Measurements from ENCODE around the gene CNOT6.
"Not testable (repeated sequence)": the region's sequence is repeated elsewhere in the genome, so short reads cannot be mapped to it uniquely, and the experiment has no call there.

The CNOT6 gene

GRCh38 chr5:180494060-180494509 lies at the start of gene CNOT6:
CNOT6 (plus strand) TSS chr5:180494379; CDS start chr5:180529277, 34,898 bp downstream.
- Histone ChIP-seq H3K9ac (ENCODE audit: low read length) (peak within 1 kb of the TSS; percentile 62), H3K36me3 (ENCODE audit: control insufficient read depth, insufficient read depth, low read length) (no peaks in the 10 kb centered on the region), H3K4me3 (ENCODE audit: low read length) (peak within 1 kb of the TSS; percentile 84), H3K4me1 (ENCODE audit: control insufficient read depth, insufficient read depth, low read length) (peaks cover 7% of the 10 kb centered on the region), H3K27me3 (ENCODE audit: control insufficient read depth, insufficient read depth, low read length) (no peaks in the 10 kb centered on the region), H3K27ac (ENCODE audit: low read depth, low read length) (peak within 1 kb of the TSS; percentile 86)

GRCh38 chr5:180454752-180455151 lies 39.4 kb upstream of the CNOT6 start:
- Histone ChIP-seq H3K9ac (ENCODE audit: low read length) (no peak overlapping the region), H3K27ac (ENCODE audit: low read depth, low read length) (no peak overlapping the region), H3K36me3 (ENCODE audit: control insufficient read depth, insufficient read depth, low read length) (no peaks in the 10 kb centered on the region), H3K4me1 (ENCODE audit: control insufficient read depth, insufficient read depth, low read length) (no peaks in the 10 kb centered on the region), H3K27me3 (ENCODE audit: control insufficient read depth, insufficient read depth, low read length) (no peaks in the 10 kb centered on the region), H3K4me3 (ENCODE audit: low read length) (no peak overlapping the region)

- no peak overlapping the region for H3K27ac ChIP-seq (ENCODE audit: low read depth, low read length)
- H3K4me3 ChIP-seq (ENCODE audit: low read length): no peak overlapping the region
- no peaks in the 10 kb centered on the region for H3K4me1 ChIP-seq (ENCODE audit: control insufficient read depth, insufficient read depth, low read length)
- H3K27me3 ChIP-seq (ENCODE audit: control insufficient read depth, insufficient read depth, low read length): no peaks in the 10 kb centered on the region
- no peaks in the 10 kb centered on the region for H3K36me3 ChIP-seq (ENCODE audit: control insufficient read depth, insufficient read depth, low read length)
- H3K9ac ChIP-seq (ENCODE audit: low read length): no peak overlapping the region
These were observed 38.3 kb upstream of the CNOT6 start for GRCh38 chr5:180455872-180456271.

GRCh38 chr5:180456792-180457191 lies 37.4 kb upstream of the CNOT6 start:
- no peak overlapping the region for H3K27ac ChIP-seq (ENCODE audit: low read depth, low read length)
- no peak overlapping the region for H3K4me3 ChIP-seq (ENCODE audit: low read length)
- no peaks in the 10 kb centered on the region for H3K27me3 ChIP-seq (ENCODE audit: control insufficient read depth, insufficient read depth, low read length)
- no peaks in the 10 kb centered on the region for H3K4me1 ChIP-seq (ENCODE audit: control insufficient read depth, insufficient read depth, low read length)
- H3K36me3 ChIP-seq (ENCODE audit: control insufficient read depth, insufficient read depth, low read length): no peaks in the 10 kb centered on the region
- no peak overlapping the region for H3K9ac ChIP-seq (ENCODE audit: low read length)

GRCh38 chr5:180458852-180459673 lies 35.1 kb upstream of the CNOT6 start:
- H3K36me3 ChIP-seq (ENCODE audit: control insufficient read depth, insufficient read depth, low read length); H3K9ac ChIP-seq (ENCODE audit: low read length); H3K4me1 ChIP-seq (ENCODE audit: control insufficient read depth, insufficient read depth, low read length); H3K27me3 ChIP-seq (ENCODE audit: control insufficient read depth, insufficient read depth, low read length); H3K27ac ChIP-seq (ENCODE audit: low read depth, low read length); H3K4me3 ChIP-seq (ENCODE audit: low read length): not testable (repeated sequence)

GRCh38 chr5:180459674-180460142 lies 34.5 kb upstream of the CNOT6 start:
- not testable (repeated sequence) for H3K27ac ChIP-seq (ENCODE audit: low read depth, low read length); H3K4me3 ChIP-seq (ENCODE audit: low read length); H3K9ac ChIP-seq (ENCODE audit: low read length); H3K27me3 ChIP-seq (ENCODE audit: control insufficient read depth, insufficient read depth, low read length); H3K4me1 ChIP-seq (ENCODE audit: control insufficient read depth, insufficient read depth, low read length); H3K36me3 ChIP-seq (ENCODE audit: control insufficient read depth, insufficient read depth, low read length)

- no peaks in the 10 kb centered on the region for H3K27me3 ChIP-seq (ENCODE audit: control insufficient read depth, insufficient read depth, low read length)
- no peaks in the 10 kb centered on the region for H3K4me1 ChIP-seq (ENCODE audit: control insufficient read depth, insufficient read depth, low read length)
- H3K36me3 ChIP-seq (ENCODE audit: control insufficient read depth, insufficient read depth, low read length): no peaks in the 10 kb centered on the region
- no peak overlapping the region for H3K9ac ChIP-seq (ENCODE audit: low read length)
- H3K27ac ChIP-seq (ENCODE audit: low read depth, low read length): no peak overlapping the region
- H3K4me3 ChIP-seq (ENCODE audit: low read length): no peak overlapping the region
These were observed 33.3 kb upstream of the CNOT6 start for GRCh38 chr5:180460834-180461233.

GRCh38 chr5:180461303-180461702 lies 32.9 kb upstream of the CNOT6 start:
- H3K36me3 ChIP-seq (ENCODE audit: control insufficient read depth, insufficient read depth, low read length): no peaks in the 10 kb centered on the region
- H3K9ac ChIP-seq (ENCODE audit: low read length): no peak overlapping the region
- H3K27me3 ChIP-seq (ENCODE audit: control insufficient read depth, insufficient read depth, low read length): no peaks in the 10 kb centered on the region

GRCh38 chr5:180463216-180463900 lies 30.8 kb upstream of the CNOT6 start:
- Histone ChIP-seq H3K4me3 (ENCODE audit: low read length) (no peak overlapping the region), H3K4me1 (ENCODE audit: control insufficient read depth, insufficient read depth, low read length) (no peaks in the 10 kb centered on the region), H3K27ac (ENCODE audit: low read depth, low read length) (no peak overlapping the region), H3K9ac (ENCODE audit: low read length) (no peak overlapping the region), H3K36me3 (ENCODE audit: control insufficient read depth, insufficient read depth, low read length) (no peaks in the 10 kb centered on the region), H3K27me3 (ENCODE audit: control insufficient read depth, insufficient read depth, low read length) (no peaks in the 10 kb centered on the region)

More at GRCh38 chr5:180461303-180461702, 32.9 kb upstream of the CNOT6 start:
- Histone ChIP-seq H3K4me1 (ENCODE audit: control insufficient read depth, insufficient read depth, low read length) (no peaks in the 10 kb centered on the region), H3K4me3 (ENCODE audit: low read length) (no peak overlapping the region), H3K27ac (ENCODE audit: low read depth, low read length) (no peak overlapping the region)

GRCh38 chr5:180463916-180464602 lies 30.1 kb upstream of the CNOT6 start:
- Histone ChIP-seq H3K36me3 (ENCODE audit: control insufficient read depth, insufficient read depth, low read length) (no peaks in the 10 kb centered on the region), H3K27ac (ENCODE audit: low read depth, low read length) (no peak overlapping the region), H3K4me3 (ENCODE audit: low read length) (no peak overlapping the region), H3K4me1 (ENCODE audit: control insufficient read depth, insufficient read depth, low read length) (no peaks in the 10 kb centered on the region), H3K27me3 (ENCODE audit: control insufficient read depth, insufficient read depth, low read length) (no peaks in the 10 kb centered on the region), H3K9ac (ENCODE audit: low read length) (no peak overlapping the region)

GRCh38 chr5:180464603-180464970 lies 29.6 kb upstream of the CNOT6 start:
- Histone ChIP-seq H3K27ac (ENCODE audit: low read depth, low read length) (no peak overlapping the region), H3K36me3 (ENCODE audit: control insufficient read depth, insufficient read depth, low read length) (no peaks in the 10 kb centered on the region), H3K9ac (ENCODE audit: low read length) (no peak overlapping the region), H3K27me3 (ENCODE audit: control insufficient read depth, insufficient read depth, low read length) (no peaks in the 10 kb centered on the region), H3K4me1 (ENCODE audit: control insufficient read depth, insufficient read depth, low read length) (no peaks in the 10 kb centered on the region), H3K4me3 (ENCODE audit: low read length) (no peak overlapping the region)

GRCh38 chr5:180465052-180465451 lies 29.1 kb upstream of the CNOT6 start:
- H3K27me3 ChIP-seq (ENCODE audit: control insufficient read depth, insufficient read depth, low read length); H3K36me3 ChIP-seq (ENCODE audit: control insufficient read depth, insufficient read depth, low read length); H3K27ac ChIP-seq (ENCODE audit: low read depth, low read length); H3K9ac ChIP-seq (ENCODE audit: low read length); H3K4me3 ChIP-seq (ENCODE audit: low read length); H3K4me1 ChIP-seq (ENCODE audit: control insufficient read depth, insufficient read depth, low read length): not testable (repeated sequence)
